NCI-H2196 (cell line): ENCODE measurements around the gene NCKAP5.

Experiments used
- DNase-seq: peaks from one replicate; lab custom pipeline; 2025; ENCODE audit not compliant: unreplicated experiment; lab: John Stamatoyannopoulos, UW

NCKAP5 gene

GRCh38 chr2:133303150-133303549, 265.1 kb downstream of the NCKAP5 start:
- no peak for DNase-seq

GRCh38 chr2:133296401-133296800, 271.9 kb downstream of the NCKAP5 start:
- DNase-seq = no peak

- DNase-seq = no peak
Observed at GRCh38 chr2:133293544-133294353, 274.5 kb downstream of the NCKAP5 start.

GRCh38 chr2:133292259-133292658, 276.0 kb downstream of the NCKAP5 start:
- DNase-seq = no peak

GRCh38 chr2:133287709-133288108, 280.6 kb downstream of the NCKAP5 start:
- no peak for DNase-seq

- no peak for DNase-seq
Observed at GRCh38 chr2:133286326-133286922, 281.8 kb downstream of the NCKAP5 start.

- DNase-seq = no peak
Observed at GRCh38 chr2:133273031-133273430, 295.2 kb downstream of the NCKAP5 start.

- no peak for DNase-seq
Observed at GRCh38 chr2:133271105-133271504, 297.2 kb downstream of the NCKAP5 start.

- DNase-seq = no peak
Observed at GRCh38 chr2:133270550-133270949, 297.7 kb downstream of the NCKAP5 start.

- no peak for DNase-seq
Observed at GRCh38 chr2:133266926-133267590, 301.2 kb downstream of the NCKAP5 start.

- DNase-seq = no peak
Observed at GRCh38 chr2:133266041-133266925, 302.0 kb downstream of the NCKAP5 start.

GRCh38 chr2:133265432-133265949, 302.8 kb downstream of the NCKAP5 start:
- peak; percentile 3 for DNase-seq

GRCh38 chr2:133264989-133265401, 303.3 kb downstream of the NCKAP5 start:
- no peak for DNase-seq

- no peak for DNase-seq
Observed at GRCh38 chr2:133262893-133263292, 305.4 kb downstream of the NCKAP5 start.

- no peak for DNase-seq
Observed at GRCh38 chr2:133255360-133255759, 312.9 kb downstream of the NCKAP5 start.

- DNase-seq = no peak
Observed at GRCh38 chr2:133253793-133254192, 314.5 kb downstream of the NCKAP5 start.

- no peak for DNase-seq
Observed at GRCh38 chr2:133252780-133253355, 315.4 kb downstream of the NCKAP5 start.

GRCh38 chr2:133249362-133249761, 318.9 kb downstream of the NCKAP5 start:
- no peak for DNase-seq

GRCh38 chr2:133248264-133248663, 320.0 kb downstream of the NCKAP5 start:
- DNase-seq = no peak

- no peak for DNase-seq
Observed at GRCh38 chr2:133247631-133248030, 320.6 kb downstream of the NCKAP5 start.

- no peak for DNase-seq
Observed at GRCh38 chr2:133241224-133241571, 327.1 kb downstream of the NCKAP5 start.
